ENCODE measurements around the gene CHSY1. TPM values are rescaled to one million over a fixed set of nuclear protein-coding genes. Genes with fewer than 3 reads are reported as not detected.

CHSY1 gene
- total and polyA plus RNA-seq, 2 of the 13 experiments (the other 11 are each of a cell fraction or from before 2014, with no cell fraction given) = 13.3 to 13.7 TPM

DNA sequence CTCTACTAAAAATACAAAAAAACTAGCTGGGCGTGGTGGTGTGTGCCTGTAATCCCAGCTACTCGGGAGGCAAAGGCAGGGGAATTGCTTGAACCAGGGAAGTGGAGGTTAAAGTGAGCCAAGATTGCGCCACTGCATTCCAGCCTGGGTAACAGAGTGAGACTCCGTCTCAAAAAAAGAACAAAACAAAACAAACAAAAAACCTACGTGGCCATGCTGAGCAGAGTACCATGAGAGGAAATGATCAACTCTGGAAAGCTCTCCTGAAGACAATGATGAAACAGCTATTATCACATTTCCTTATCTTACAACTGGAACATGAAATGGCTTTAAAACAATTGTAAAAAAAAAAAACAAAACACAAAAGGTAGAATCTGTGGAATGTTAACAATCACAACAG, 75.2 kb downstream of the CHSY1 start (continued):
- no peak for TF ChIP-seq CBX1 (IDR thresholded peaks at IDR 0.05; ENCODE audit: low read depth)
- TF ChIP-seq, protein P1, sequence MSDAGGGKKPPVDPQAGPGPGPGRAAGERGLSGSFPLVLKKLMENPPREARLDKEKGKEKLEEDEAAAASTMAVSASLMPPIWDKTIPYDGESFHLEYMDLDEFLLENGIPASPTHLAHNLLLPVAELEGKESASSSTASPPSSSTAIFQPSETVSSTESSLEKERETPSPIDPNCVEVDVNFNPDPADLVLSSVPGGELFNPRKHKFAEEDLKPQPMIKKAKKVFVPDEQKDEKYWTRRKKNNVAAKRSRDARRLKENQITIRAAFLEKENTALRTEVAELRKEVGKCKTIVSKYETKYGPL (CRISPR knock-in tag; IDR thresholded peaks at IDR 0.05) = no peak
- no peak for TF ChIP-seq FOXP1 (IDR thresholded peaks at IDR 0.05)
- 0 out of 2 replicates have a peak, but pooled peaks have one; percentile 9 for TF ChIP-seq FOXP1 (CRISPR knock-in tag; IDR thresholded peaks at IDR 0.05)
- no peak for TF ChIP-seq TBL1XR1 (IDR thresholded peaks at IDR 0.05; ENCODE audit: borderline replicate concordance, low read length, partially characterized antibody)
- TF ChIP-seq, protein P2, sequence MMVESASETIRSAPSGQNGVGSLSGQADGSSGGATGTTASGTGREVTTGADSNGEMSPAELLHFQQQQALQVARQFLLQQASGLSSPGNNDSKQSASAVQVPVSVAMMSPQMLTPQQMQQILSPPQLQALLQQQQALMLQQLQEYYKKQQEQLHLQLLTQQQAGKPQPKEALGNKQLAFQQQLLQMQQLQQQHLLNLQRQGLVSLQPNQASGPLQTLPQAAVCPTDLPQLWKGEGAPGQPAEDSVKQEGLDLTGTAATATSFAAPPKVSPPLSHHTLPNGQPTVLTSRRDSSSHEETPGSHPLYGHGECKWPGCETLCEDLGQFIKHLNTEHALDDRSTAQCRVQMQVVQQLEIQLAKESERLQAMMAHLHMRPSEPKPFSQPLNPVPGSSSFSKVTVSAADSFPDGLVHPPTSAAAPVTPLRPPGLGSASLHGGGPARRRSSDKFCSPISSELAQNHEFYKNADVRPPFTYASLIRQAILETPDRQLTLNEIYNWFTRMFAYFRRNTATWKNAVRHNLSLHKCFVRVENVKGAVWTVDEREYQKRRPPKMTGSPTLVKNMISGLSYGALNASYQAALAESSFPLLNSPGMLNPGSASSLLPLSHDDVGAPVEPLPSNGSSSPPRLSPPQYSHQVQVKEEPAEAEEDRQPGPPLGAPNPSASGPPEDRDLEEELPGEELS (CRISPR knock-in tag; IDR thresholded peaks at IDR 0.05) = peak; percentile 24; the same call in 1 of the 2 replicates
- TF ChIP-seq, protein P3, sequence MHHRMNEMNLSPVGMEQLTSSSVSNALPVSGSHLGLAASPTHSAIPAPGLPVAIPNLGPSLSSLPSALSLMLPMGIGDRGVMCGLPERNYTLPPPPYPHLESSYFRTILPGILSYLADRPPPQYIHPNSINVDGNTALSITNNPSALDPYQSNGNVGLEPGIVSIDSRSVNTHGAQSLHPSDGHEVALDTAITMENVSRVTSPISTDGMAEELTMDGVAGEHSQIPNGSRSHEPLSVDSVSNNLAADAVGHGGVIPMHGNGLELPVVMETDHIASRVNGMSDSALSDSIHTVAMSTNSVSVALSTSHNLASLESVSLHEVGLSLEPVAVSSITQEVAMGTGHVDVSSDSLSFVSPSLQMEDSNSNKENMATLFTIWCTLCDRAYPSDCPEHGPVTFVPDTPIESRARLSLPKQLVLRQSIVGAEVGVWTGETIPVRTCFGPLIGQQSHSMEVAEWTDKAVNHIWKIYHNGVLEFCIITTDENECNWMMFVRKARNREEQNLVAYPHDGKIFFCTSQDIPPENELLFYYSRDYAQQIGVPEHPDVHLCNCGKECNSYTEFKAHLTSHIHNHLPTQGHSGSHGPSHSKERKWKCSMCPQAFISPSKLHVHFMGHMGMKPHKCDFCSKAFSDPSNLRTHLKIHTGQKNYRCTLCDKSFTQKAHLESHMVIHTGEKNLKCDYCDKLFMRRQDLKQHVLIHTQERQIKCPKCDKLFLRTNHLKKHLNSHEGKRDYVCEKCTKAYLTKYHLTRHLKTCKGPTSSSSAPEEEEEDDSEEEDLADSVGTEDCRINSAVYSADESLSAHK (CRISPR knock-in tag; IDR thresholded peaks at IDR 0.05; ENCODE audit: borderline replicate concordance) = no peak
- no peak for TF ChIP-seq SP5 (CRISPR knock-in tag; IDR thresholded peaks at IDR 0.05; ENCODE audit: borderline replicate concordance, low read depth)
- TF ChIP-seq NFATC3 (CRISPR knock-in tag; IDR thresholded peaks at IDR 0.05) = no peak
- TF ChIP-seq, protein P4, sequence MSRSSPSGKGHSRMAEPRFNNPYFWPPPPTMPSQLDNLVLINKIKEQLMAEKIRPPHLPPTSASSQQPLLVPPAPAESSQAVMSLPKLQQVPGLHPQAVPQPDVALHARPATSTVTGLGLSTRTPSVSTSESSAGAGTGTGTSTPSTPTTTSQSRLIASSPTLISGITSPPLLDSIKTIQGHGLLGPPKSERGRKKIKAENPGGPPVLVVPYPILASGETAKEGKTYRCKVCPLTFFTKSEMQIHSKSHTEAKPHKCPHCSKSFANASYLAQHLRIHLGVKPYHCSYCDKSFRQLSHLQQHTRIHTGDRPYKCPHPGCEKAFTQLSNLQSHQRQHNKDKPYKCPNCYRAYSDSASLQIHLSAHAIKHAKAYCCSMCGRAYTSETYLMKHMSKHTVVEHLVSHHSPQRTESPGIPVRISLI (CRISPR knock-in tag; IDR thresholded peaks at IDR 0.05; ENCODE audit: borderline replicate concordance) = peak; percentile 36; the same call in 1 of the 2 replicates
- no peak for TF ChIP-seq ZNF124 (CRISPR knock-in tag; IDR thresholded peaks at IDR 0.05)
- TF ChIP-seq ETV5 (CRISPR knock-in tag; IDR thresholded peaks at IDR 0.05; ENCODE audit: borderline replicate concordance) = no peak
- TF ChIP-seq, protein P5, sequence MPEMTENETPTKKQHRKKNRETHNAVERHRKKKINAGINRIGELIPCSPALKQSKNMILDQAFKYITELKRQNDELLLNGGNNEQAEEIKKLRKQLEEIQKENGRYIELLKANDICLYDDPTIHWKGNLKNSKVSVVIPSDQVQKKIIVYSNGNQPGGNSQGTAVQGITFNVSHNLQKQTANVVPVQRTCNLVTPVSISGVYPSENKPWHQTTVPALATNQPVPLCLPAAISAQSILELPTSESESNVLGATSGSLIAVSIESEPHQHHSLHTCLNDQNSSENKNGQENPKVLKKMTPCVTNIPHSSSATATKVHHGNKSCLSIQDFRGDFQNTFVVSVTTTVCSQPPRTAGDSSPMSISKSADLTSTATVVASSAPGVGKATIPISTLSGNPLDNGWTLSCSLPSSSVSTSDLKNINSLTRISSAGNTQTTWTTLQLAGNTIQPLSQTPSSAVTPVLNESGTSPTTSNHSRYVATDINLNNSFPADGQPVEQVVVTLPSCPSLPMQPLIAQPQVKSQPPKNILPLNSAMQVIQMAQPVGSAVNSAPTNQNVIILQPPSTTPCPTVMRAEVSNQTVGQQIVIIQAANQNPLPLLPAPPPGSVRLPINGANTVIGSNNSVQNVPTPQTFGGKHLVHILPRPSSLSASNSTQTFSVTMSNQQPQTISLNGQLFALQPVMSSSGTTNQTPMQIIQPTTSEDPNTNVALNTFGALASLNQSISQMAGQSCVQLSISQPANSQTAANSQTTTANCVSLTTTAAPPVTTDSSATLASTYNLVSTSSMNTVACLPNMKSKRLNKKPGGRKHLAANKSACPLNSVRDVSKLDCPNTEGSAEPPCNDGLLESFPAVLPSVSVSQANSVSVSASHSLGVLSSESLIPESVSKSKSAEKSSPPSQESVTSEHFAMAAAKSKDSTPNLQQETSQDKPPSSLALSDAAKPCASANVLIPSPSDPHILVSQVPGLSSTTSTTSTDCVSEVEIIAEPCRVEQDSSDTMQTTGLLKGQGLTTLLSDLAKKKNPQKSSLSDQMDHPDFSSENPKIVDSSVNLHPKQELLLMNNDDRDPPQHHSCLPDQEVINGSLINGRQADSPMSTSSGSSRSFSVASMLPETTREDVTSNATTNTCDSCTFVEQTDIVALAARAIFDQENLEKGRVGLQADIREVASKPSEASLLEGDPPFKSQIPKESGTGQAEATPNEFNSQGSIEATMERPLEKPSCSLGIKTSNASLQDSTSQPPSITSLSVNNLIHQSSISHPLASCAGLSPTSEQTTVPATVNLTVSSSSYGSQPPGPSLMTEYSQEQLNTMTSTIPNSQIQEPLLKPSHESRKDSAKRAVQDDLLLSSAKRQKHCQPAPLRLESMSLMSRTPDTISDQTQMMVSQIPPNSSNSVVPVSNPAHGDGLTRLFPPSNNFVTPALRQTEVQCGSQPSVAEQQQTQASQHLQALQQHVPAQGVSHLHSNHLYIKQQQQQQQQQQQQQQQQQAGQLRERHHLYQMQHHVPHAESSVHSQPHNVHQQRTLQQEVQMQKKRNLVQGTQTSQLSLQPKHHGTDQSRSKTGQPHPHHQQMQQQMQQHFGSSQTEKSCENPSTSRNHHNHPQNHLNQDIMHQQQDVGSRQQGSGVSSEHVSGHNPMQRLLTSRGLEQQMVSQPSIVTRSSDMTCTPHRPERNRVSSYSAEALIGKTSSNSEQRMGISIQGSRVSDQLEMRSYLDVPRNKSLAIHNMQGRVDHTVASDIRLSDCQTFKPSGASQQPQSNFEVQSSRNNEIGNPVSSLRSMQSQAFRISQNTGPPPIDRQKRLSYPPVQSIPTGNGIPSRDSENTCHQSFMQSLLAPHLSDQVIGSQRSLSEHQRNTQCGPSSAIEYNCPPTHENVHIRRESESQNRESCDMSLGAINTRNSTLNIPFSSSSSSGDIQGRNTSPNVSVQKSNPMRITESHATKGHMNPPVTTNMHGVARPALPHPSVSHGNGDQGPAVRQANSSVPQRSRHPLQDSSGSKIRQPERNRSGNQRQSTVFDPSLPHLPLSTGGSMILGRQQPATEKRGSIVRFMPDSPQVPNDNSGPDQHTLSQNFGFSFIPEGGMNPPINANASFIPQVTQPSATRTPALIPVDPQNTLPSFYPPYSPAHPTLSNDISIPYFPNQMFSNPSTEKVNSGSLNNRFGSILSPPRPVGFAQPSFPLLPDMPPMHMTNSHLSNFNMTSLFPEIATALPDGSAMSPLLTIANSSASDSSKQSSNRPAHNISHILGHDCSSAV (CRISPR knock-in tag; IDR thresholded peaks at IDR 0.05; ENCODE audit: borderline replicate concordance) = no peak
- peak; percentile 57; the same call in 1 of the 2 replicates for TF ChIP-seq CEBPB (IDR thresholded peaks at IDR 0.05; ENCODE audit: borderline replicate concordance, low read depth, low read length)
- TF ChIP-seq ADNP (CRISPR knock-in tag; IDR thresholded peaks at IDR 0.05) = no peak
- TF ChIP-seq ZMYM2 (CRISPR knock-in tag; IDR thresholded peaks at IDR 0.05) = peak; percentile 59; the same call in 1 of the 2 replicates

Measured in HepG2 (cell line).